GM18873 (cell line): ENCODE data around the gene ITPK1.

Experiments
- ATAC-seq: cut with Tn5 transposase; IDR thresholded peaks from one replicate; pipeline ENCODE4 v1.9.1; 2021; ENCODE audit warnings: mild to moderate bottlenecking, moderate library complexity, moderate number of reproducible peaks; ENCODE audit not compliant: unreplicated experiment, low FRiP score

The ITPK1 gene

GRCh38 chr14:92931681-92932447 lies 183.9 kb downstream of the ITPK1 start:
- ATAC-seq: no peak

GRCh38 chr14:92930737-92931602 lies 184.8 kb downstream of the ITPK1 start:
- ATAC-seq: no peak

GRCh38 chr14:92929689-92930608 lies 185.8 kb downstream of the ITPK1 start:
- ATAC-seq: no peak

GRCh38 chr14:92928961-92929688 lies 186.6 kb downstream of the ITPK1 start:
- ATAC-seq: no peak

GRCh38 chr14:92928258-92928629 lies 187.5 kb downstream of the ITPK1 start:
- ATAC-seq: no peak

GRCh38 chr14:92927349-92928257 lies 188.1 kb downstream of the ITPK1 start:
- ATAC-seq: no peak

GRCh38 chr14:92926931-92927330 lies 188.8 kb downstream of the ITPK1 start:
- no peak for ATAC-seq

- ATAC-seq: no peak
Measured at GRCh38 chr14:92926180-92926845, 189.4 kb downstream of the ITPK1 start.

GRCh38 chr14:92925446-92925845 lies 190.3 kb downstream of the ITPK1 start:
- ATAC-seq: no peak

GRCh38 chr14:92924247-92924646 lies 191.5 kb downstream of the ITPK1 start:
- ATAC-seq: no peak

GRCh38 chr14:92923744-92924103 lies 192.0 kb downstream of the ITPK1 start:
- no peak for ATAC-seq

- no peak for ATAC-seq
Measured at GRCh38 chr14:92922883-92923743, 192.6 kb downstream of the ITPK1 start, which contains the start of gene CHGA. TSS of gene CHGA (plus strand) at chr14:92923150. CDS start at chr14:92923360, 210 bp downstream.

GRCh38 chr14:92922155-92922735 lies 193.5 kb downstream of the ITPK1 start:
- no peak for ATAC-seq

- ATAC-seq: no peak
Measured at GRCh38 chr14:92920001-92920400, 195.7 kb downstream of the ITPK1 start.

- ATAC-seq: no peak
Measured at GRCh38 chr14:92917956-92918355, 197.8 kb downstream of the ITPK1 start.

- ATAC-seq: no peak
Measured at GRCh38 chr14:92917041-92917940, 198.4 kb downstream of the ITPK1 start.
